IMR-90 (cell line): Measurements from ENCODE around the gene AGAP9. TPM values are rescaled to one million over a fixed set of nuclear protein-coding genes. Genes with fewer than 3 reads are reported as not detected.
"Not testable (repeated sequence)": the region's sequence is repeated elsewhere in the genome, so short reads cannot be mapped to it uniquely, and the experiment has no call there.

Source experiments
- ATAC-seq: fragments of 200-7000 bp; cut with Tn5 transposase; 2 replicates; pipeline ENCODE4 v1.9.1; 2020; ENCODE audit warnings: low read depth, mild to moderate bottlenecking, moderate library complexity
- BruUV-seq: library from RNA; stranded (reverse); fragments of 400-500 nt; replicated peaks from 2 replicates; lab custom pipeline; 2021; lab: Mats Ljungman, UMichigan
- CTCF ChIA-PET: fragments of 300-600 bp; formaldehyde crosslinking; extraction: SDS; loops from one replicate; lab custom pipeline; 2021; ENCODE audit warnings: antibody characterized with exemption; lab: Yijun Ruan, JAX
- POLR2A ChIA-PET: fragments of 300-600 bp; sonication (Branson Sonifier 250); formaldehyde crosslinking; loops from one replicate; lab custom pipeline; 2022; ENCODE audit warnings: antibody characterized with exemption; ENCODE audit not compliant: unreplicated experiment; lab: Charles Lee
- DNase-seq: peaks from one replicate; pipeline ENCODE4 v3.0.0; 2013
- H2AFZ ChIP-seq: replicated peaks from 2 replicates; pipeline ENCODE3; 2013; ENCODE audit warnings: low read length, mild to moderate bottlenecking; ENCODE audit not compliant: poor library complexity
- H2AK5ac ChIP-seq: 2 replicates; pipeline ENCODE4 v1.6.1; 2013; ENCODE audit warnings: low read depth, low read length, inconsistent platforms
- H2AK9ac ChIP-seq: replicated peaks from 2 replicates; pipeline ENCODE3; 2013; ENCODE audit warnings: mild to moderate bottlenecking, low read depth, low read length, moderate library complexity; ENCODE audit not compliant: poor library complexity
- H2BK120ac ChIP-seq: 2 replicates; pipeline ENCODE4 v1.6.1; 2013; ENCODE audit warnings: low read depth, low read length, inconsistent platforms
- H2BK15ac ChIP-seq: 3 replicates; pipeline ENCODE4 v1.6.1; 2013; ENCODE audit warnings: low read depth, low read length, inconsistent platforms
- H2BK20ac ChIP-seq: 2 replicates; pipeline ENCODE4 v1.6.1; 2013; ENCODE audit warnings: low read depth, mild to moderate bottlenecking, inconsistent platforms, low read length, moderate library complexity
- H2BK5ac ChIP-seq: 2 replicates; pipeline ENCODE4 v1.6.1; 2013; ENCODE audit warnings: mild to moderate bottlenecking, low read depth, low read length, inconsistent platforms; ENCODE audit not compliant: poor library complexity, severe bottlenecking
- H3K14ac ChIP-seq: replicated peaks from 2 replicates; pipeline ENCODE4 v1.6.1; 2013; ENCODE audit warnings: low read depth, low read length, inconsistent platforms
- H3K18ac ChIP-seq: 2 replicates; pipeline ENCODE4 v1.6.1; 2013; ENCODE audit warnings: low read depth, low read length, control low read depth
- H3K23ac ChIP-seq: 2 replicates; pipeline ENCODE4 v1.6.1; 2013; ENCODE audit warnings: low read depth, low read length, inconsistent platforms
- H3K27ac ChIP-seq: 2 replicates; pipeline ENCODE4 v1.5.1; 2013; ENCODE audit warnings: mild to moderate bottlenecking, control low read depth, low read length; ENCODE audit not compliant: insufficient read depth
- H3K27me3 ChIP-seq: 2 replicates; pipeline ENCODE4 v1.6.1; 2013; ENCODE audit warnings: low read length; ENCODE audit not compliant: control insufficient read depth, insufficient read depth
- H3K36me3 ChIP-seq: 2 replicates; pipeline ENCODE4 v1.6.1; 2013; ENCODE audit warnings: low read length, mixed read lengths; ENCODE audit not compliant: control insufficient read depth, insufficient read depth
- H3K4ac ChIP-seq: 2 replicates; pipeline ENCODE4 v1.6.1; 2013; ENCODE audit warnings: low read depth, low read length, inconsistent platforms
- H3K4me1 ChIP-seq: 2 replicates; pipeline ENCODE4 v1.6.1; 2013; ENCODE audit warnings: low read length, mixed read lengths; ENCODE audit not compliant: control insufficient read depth, insufficient read depth
- H3K4me2 ChIP-seq: 2 replicates; pipeline ENCODE4 v1.6.1; 2013; ENCODE audit warnings: low read depth, mild to moderate bottlenecking, control low read depth, low read length, moderate library complexity
- H3K4me3 ChIP-seq: 2 replicates; pipeline ENCODE4 v1.5.1; 2013; ENCODE audit warnings: low read depth, mild to moderate bottlenecking, control low read depth, low read length, moderate library complexity; ENCODE audit not compliant: insufficient read depth
- H3K56ac ChIP-seq: 2 replicates; pipeline ENCODE4 v1.6.1; 2013; ENCODE audit warnings: low read length, inconsistent platforms; ENCODE audit not compliant: insufficient read depth; ENCODE audit errors: extremely low read depth
- H3K79me1 ChIP-seq, 2 experiments: 2 replicates each; pipeline ENCODE4 v1.6.1; 2013; ENCODE audit warnings: low read length in 2 of 2, inconsistent platforms in 1 of 2, low read depth in 1 of 2
- H3K9ac ChIP-seq: 2 replicates; pipeline ENCODE4 v1.6.1; 2013; ENCODE audit warnings: low read depth, low read length, control low read depth
- H3K9me1 ChIP-seq: 2 replicates; pipeline ENCODE4 v1.6.1; 2013; ENCODE audit warnings: low read length, inconsistent platforms; ENCODE audit not compliant: insufficient read depth
- H3K9me3 ChIP-seq: 2 replicates; pipeline ENCODE4 v1.6.1; 2013; ENCODE audit warnings: low read length; ENCODE audit not compliant: control insufficient read depth, insufficient read depth
- H4K20me1 ChIP-seq: 2 replicates; pipeline ENCODE4 v1.6.1; 2013; ENCODE audit warnings: low read length, inconsistent platforms; ENCODE audit not compliant: insufficient read depth
- H4K5ac ChIP-seq: 2 replicates; pipeline ENCODE4 v1.6.1; 2013; ENCODE audit warnings: mild to moderate bottlenecking, low read depth, low read length, control low read depth
- H4K8ac ChIP-seq, 2 experiments: 2 replicates each; pipeline ENCODE4 v1.6.1; 2013; ENCODE audit warnings: low read depth in 2 of 2, low read length in 2 of 2, control low read depth in 1 of 2, inconsistent platforms in 1 of 2
- H4K91ac ChIP-seq: 2 replicates; pipeline ENCODE4 v1.6.1; 2013; ENCODE audit warnings: low read depth, low read length, inconsistent platforms; ENCODE audit not compliant: insufficient read depth
- WGBS, 2 experiments: methylation state at CpG; one replicate each; pipeline versions ENCODE4 v1.1.5 to v1.1.7; 2013; ENCODE audit warnings: missing lambda C conversion rate in 2 of 2; ENCODE audit not compliant: insufficient read length in 1 of 2; ENCODE audit errors: extremely low coverage in 2 of 2; 5-methylcytosine and 5-hydroxymethylcytosine counted together
- dilution Hi-C: fragments of 300-500 bp; cut with HindIII; formaldehyde crosslinking; loops from one replicate; pipeline ENCODE4 v1.14.3; 2018; ENCODE audit warnings: low sequenced_read_pairs; ENCODE audit not compliant: unreplicated experiment
- in situ Hi-C: fragments of 300-500 bp; cut with MboI; formaldehyde crosslinking; loops from 3 replicates; pipeline ENCODE4 v1.14.3; 2019; ENCODE audit warnings: low sequenced_read_pairs, inconsistent platforms, mixed read lengths
- intact Hi-C: fragments of 100-400 bp; cut with micrococcal nuclease; formaldehyde crosslinking; loops from 2 replicates; pipeline ENCODE4 v1.10.0; 2022
- polyA plus RNA-seq, 3 experiments: library from polyadenylated mRNA; depleted of rRNA; stranded (reverse); fragments of >200 nt; gene quantifications; 2 replicates each; pipeline ENCODE4 v1.2.3, GENCODE V29; 2012; ENCODE audit warnings: low replicate concordance in 1 of 3
- total RNA-seq: library from RNA; depleted of rRNA; stranded (reverse); fragments of >200 nt; gene quantifications from 2 replicates; pipeline ENCODE4 v1.2.3, GENCODE V29; 2012

Gene AGAP9
- total and polyA plus RNA-seq, 2 of the 4 experiments (the other 2 are of a cell fraction) = 3.2 to 11.2 TPM

DNA sequence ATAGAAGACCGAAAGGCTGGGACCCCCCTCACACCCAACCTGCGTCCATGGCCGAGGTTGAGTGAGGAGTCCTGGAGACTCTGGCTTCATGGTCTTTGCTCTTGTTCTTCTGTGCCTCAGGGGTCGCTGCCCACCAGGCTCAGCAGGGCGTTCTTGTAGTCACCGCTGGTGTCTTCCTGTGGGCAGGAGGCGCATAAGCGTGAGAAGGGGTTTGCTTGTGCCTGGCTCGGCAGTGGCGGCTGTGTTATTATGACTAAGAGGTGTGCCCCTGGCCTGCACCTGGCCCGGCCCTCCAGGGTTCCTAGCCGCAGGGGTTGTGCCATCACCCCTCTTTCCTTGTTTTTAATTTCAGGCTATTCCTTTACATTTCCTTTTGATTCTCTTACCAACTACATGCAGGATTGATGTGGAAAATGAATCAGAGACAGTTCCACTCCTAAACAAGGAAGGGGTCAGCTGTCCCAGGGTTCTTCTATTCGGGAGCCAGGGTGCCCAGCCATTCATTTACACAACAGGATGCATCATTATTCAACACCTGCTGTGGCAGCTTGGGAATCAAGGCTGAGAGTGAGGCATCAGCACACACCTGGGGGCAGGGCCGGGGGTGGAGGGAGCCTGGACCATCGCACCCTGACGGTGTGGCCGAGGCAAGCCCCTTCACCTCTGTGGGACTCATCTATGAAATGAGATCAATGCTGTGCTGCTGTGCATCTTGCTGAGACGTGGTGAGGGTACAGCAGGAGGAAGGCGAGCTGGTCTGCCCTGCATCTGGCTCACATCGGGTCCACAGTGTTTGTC lies 54.5 kb downstream of the AGAP9 start:
- intact Hi-C loops, H3K18ac ChIP-seq, H3K4me3 ChIP-seq, H3K9ac ChIP-seq, H3K4me2 ChIP-seq, H2AK5ac ChIP-seq, H4K8ac ChIP-seq, dilution Hi-C loops, H3K14ac ChIP-seq, in situ Hi-C loops, H3K9me1 ChIP-seq, H2BK15ac ChIP-seq, POLR2A ChIA-PET, H3K23ac ChIP-seq, H2BK120ac ChIP-seq, H2AFZ ChIP-seq, H3K4me1 ChIP-seq, DNase-seq, H3K4ac ChIP-seq, CTCF ChIA-PET, BruUV-seq, H4K5ac ChIP-seq, H3K79me1 ChIP-seq, H3K27ac ChIP-seq, H3K56ac ChIP-seq, H2BK5ac ChIP-seq, H2BK20ac ChIP-seq, H3K27me3 ChIP-seq, H3K9me3 ChIP-seq, ATAC-seq, H3K36me3 ChIP-seq, H4K91ac ChIP-seq, H4K20me1 ChIP-seq, H2AK9ac ChIP-seq: not testable (repeated sequence)
- WGBS, 2 experiments = no CpG with 5 or more reads among the region's 20 CpGs

DNA sequence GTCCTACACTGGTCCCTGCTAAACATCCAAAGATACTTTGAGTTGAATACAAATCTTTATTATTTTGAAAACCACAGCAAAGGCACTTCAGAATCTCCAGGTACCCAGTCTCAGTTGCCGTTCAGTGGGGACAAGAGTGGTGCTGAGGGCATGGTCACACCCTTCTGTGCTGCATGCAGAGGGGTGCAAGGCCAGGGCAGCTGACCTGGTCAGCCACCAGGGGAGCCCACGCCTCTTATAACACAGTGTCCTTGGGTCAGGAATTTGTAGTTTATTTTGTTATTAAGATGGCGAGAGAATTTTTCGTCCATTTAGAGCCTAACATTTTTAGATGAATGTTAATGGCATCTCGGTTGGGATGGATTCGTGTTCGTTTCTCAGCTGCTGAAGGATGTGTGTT lies 55.5 kb downstream of the AGAP9 start:
- POLR2A ChIA-PET, dilution Hi-C loops, H3K9me1 ChIP-seq, H4K20me1 ChIP-seq, in situ Hi-C loops, H4K91ac ChIP-seq, H3K23ac ChIP-seq, H3K36me3 ChIP-seq, H3K18ac ChIP-seq, H2AK5ac ChIP-seq, H3K27ac ChIP-seq, H3K4ac ChIP-seq, H2BK5ac ChIP-seq, H3K4me2 ChIP-seq, intact Hi-C loops, H4K5ac ChIP-seq, DNase-seq, H2BK15ac ChIP-seq, H4K8ac ChIP-seq, ATAC-seq, H3K56ac ChIP-seq, H3K9ac ChIP-seq, CTCF ChIA-PET, H3K27me3 ChIP-seq, H2AFZ ChIP-seq, H3K9me3 ChIP-seq, H3K79me1 ChIP-seq, H3K4me3 ChIP-seq, H3K4me1 ChIP-seq, BruUV-seq, H2BK20ac ChIP-seq, H2AK9ac ChIP-seq, H3K14ac ChIP-seq, H2BK120ac ChIP-seq: not testable (repeated sequence)
- WGBS, 2 experiments = no CpG with 5 or more reads among the region's 7 CpGs
